ENCODE data around the gene ATG14.
"Not testable (repeated sequence)": the region's sequence is repeated elsewhere in the genome, so short reads cannot be mapped to it uniquely, and the experiment has no call there.

ATG14 gene

DNA sequence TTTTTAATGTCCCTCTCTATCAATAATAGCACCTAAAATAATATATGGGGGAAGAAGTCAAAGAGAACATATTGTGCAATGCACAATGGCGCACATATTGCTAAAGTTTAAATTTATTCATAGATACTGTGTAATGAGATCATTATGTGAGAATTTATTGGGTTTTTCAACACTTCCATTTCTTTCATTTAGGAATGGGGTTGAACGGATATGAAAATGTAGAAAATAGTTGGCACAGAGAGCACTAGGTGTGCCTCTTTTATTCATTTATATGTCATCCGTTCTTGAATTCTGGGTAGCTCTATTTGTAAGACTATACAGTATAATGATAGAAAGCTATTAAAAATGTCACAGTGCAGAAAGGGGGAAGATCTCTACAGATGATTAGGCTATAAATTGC, 63.9 kb downstream of the ATG14 start:
- DNase-seq, result no peak

DNA sequence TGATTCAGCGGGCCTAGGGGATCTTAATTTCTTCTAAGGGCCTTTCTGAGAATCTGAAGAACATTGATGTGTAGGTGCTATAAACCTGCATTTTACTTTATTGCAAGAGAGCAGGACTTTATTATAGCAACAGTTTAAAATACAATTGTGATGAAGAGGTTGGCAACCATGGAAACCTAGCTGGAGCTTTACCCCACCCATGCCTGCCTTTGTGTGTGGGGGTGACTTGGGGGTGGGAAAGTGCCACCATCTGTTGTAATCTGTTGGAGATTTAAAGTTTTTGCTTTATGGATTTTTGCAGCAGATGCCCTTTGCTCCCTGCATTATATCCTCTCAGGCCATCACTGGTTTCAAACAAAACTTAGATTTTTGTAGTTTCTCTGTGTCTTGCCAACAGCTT, 64.6 kb downstream of the ATG14 start:
- no peak for DNase-seq

DNA sequence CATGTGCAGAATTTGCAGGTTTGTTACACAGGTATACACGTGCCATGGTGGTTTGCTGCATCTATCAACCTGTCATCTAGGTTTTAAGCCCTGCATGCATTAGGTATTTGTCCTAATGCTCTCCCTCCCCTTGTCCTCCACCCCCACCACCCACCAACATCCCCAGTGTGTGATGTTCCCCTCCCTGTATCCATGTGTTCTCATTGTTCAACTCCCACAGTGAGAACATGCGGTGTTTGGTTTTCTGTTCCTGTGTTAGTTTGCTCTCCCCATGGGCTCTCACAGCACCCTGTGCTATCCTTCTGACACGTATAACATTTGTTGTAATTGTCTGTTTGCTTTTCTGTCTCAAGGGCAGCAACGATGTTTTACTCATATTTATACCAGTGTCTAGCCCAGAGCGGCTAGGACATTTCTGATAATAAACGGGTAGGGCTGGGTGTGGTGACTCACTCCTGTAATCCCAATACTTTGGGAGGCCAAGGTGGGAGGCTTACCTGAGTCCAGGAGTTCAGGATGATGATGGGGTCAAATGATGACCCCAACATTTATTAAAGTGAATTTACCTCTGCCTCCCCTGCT, 67.0 kb downstream of the ATG14 start:
- DNase-seq, result not testable (repeated sequence)

DNA sequence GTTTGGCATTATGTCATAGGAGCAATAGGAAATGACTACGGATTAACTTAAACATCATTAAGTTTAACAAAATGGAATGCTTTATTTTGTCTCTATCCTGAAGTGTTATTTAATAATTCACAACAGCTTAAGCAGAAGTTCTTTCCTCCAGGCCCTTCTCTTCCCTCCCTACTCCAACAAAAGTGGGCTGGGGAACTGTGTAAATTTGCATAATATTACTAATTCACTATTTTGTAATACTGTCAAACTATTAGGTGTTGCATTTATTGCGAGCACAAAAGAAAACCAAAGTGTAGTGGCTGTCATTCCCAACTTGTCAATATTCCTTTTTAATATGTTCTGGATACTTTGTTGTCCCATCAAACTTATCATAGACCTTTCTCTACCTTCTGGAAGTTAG, 69.8 kb downstream of the ATG14 start:
- DNase-seq, result no peak

DNA sequence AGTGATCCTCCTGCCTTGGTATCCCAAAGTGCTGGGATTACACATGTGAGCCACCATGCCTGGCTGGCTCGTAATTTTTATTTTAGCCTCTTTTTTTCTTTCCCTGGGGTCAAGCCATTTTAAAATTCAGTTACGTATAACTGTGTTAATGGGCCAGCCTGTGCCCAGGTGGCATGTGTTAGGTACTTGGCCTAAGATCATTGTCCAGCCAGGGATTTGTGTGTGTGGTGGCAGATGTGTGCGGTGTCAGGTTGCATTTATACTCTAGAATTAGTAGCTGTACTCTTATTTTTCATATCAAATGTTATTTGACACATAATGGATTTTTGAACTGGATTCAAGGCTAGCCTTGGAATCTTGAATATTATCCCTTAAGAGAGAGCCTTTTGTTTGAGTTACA, 71.1 kb downstream of the ATG14 start:
- DNase-seq, result no peak

DNA sequence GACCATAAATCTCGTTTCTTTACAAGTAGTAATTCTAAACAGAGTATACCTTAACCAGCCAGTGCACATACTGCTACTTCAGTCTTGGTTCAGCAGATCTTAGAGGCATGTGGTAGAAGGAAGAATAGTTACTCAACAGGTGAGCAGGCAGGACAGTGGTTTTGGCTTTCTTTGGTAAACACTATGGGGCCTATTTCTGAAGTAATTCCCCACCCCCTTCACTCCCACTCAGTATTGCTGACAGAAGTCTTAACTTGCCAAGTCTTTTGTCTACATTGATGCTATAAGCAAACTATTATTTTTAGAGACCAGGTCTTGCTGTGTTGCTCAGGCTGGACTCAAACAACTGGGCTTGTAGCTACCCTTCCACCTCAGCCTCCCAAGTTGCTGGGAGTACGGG, 71.9 kb downstream of the ATG14 start:
- DNase-seq, result no peak

DNA sequence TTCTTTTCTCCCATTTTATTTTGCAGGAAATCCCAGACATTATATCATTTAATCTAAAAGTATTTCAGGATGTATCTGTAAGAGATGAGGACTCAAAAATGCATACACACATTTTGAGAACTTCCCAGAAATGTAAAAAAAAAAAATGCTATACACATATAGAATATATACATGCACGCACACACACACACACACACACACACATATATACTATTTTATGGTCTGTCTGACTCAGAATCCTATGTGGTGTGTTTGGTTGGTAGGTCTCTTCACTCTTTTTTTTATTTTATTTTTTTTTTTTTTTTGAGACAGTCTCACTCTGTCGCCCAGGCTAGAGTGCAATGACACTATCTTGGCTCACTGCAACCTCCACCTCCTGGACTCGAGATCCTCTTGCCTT, 74.9 kb downstream of the ATG14 start:
- no peak for DNase-seq

DNA sequence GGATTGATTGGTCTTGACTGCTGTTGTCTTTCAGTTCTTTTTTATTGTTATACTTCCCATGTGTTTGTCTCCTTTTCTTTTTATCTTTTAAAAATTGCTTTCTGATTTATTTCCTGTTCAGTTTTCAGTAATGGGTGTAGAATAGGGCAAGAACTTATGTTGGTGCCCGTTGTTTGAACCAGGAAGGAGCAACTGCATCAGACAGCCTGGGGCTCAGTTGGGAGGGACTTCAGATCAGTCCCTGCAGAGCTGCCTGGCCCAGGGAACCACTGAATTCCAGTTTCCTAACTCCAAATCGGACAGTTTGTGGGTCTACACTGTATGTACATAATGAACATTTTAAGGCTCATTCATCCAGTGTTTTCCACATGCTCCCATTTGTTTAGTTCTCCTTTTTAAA, 75.5 kb downstream of the ATG14 start:
- DNase-seq, result no peak

DNA sequence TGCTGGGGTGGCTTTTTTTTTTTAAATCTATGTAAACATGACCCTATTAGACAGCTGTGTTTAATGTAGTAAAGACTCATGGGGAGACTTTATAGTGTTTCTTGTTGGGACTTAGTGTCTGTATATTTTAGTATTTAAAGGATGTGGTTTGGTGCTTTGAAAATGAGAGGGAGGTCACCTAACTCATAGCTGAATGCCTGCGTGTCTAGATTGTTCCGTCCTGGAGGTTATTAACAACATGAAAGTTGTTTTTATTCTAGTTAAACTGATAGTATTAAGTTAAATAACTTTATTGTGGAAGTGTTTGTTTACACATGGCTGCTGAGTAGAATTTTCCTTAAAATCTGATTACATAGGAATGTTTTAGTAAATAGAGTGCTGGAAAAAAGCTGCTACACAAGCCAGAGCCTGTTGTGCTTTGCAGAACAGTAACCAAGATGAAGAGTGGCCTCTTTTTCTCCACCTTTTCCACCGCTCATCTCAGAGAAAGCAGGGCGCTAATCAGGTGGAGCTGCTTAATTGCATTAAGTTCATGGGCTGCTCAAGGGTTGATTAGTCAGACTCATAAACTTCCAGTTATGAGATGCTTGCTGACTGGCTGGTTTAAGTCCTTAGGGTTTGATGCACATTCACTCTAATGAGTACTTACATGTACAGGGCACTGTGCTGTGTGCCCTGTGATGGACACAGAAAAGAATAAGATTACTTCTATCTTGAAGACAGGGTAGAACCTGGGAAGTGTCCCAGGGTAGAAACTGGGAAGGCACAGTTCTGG, 77.7 kb downstream of the ATG14 start:
- no peak for DNase-seq

DNA sequence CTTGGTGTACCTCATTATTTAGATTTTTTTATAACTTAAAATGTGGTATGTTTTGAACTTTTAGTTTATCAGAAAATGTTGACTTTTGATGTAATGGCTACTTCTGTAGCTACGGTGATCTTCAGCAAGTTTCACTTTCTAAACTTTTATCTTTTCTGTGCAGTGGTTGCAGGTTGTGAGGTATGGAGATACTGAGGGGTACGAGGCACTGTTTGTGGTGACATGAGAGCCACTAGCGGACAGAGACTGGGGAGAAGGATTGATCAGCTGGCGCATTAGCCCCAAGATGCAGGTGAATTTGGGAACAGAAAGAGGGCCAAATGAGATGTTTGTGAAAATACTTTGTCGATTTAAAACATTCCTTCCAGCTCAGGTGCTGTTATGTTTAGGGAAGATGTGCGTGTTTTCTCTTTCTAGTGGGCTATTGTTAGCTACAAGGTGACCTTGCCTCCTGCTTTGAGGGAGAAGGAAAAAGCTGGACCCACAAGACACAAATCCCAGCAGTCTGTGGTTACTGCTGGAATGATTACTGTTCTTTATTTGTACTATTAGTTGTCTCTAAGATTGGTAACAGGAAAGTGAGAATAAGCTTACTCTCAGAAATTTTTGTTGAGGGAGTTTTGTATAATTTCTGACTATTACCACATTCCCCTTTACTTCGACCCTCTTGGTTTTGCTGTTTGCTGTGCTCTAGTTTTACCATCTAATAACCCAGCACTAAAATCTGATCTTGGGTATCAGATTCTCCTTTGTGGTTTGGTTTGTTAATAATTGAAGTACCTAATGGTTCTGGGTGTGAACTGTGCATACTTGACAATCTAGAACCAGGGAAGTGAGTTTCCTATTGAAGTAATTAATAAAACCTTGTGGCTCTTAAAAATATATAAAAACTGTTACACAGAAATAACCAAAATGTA, 78.7 kb downstream of the ATG14 start:
- DNase-seq, result no peak

DNA sequence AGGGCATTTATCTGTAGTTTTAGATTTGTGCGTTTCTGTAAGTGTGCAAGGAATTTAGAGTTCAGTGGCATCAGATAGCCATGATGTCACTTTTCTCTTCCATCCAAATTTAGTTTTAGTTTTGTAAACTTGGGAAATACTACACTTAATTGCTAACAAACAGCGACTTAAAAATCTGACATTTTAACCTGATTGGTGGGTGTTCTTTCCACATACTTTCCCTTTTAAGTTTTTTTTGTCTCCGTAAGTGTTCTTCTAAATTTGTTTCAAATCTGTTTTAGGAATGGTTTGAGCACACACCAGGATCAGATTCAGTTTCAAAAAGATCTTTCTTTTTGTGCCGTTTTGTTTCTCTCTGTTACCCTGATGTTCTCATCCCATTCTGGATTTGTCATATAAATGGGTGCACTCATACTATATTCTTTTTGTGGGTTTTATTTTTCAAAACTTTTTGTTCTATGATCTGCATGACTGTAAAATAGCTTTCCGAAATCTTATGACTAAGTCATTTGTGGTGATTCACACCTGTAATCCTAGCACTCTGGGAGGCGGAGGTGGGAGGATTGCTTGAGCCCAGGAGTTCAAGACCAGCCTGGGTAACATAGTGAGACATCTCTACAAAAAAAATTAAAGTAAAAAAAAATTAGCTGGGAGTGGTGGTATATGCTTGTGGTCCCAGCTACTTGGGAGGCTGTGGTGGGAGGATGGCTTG, 81.5 kb downstream of the ATG14 start:
- no peak for DNase-seq

DNA sequence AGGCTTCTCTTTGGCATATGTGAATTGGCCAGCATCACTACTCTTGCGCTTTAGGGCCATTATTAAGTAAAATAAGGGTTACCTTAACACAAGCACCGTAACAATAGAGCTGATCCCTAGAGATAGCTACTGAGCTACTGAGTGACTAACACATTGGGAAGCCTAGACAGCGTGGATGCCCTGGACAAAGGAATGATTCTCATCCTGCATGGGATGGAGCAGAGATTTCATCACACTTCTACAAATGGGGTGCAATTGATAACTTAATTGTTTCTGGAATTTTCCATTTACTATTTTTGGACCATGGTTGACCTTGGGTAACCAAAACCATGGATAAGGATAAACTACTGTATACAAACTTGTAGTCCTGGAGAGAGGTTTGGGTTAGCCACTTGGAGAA, 83.3 kb downstream of the ATG14 start:
- no peak for DNase-seq

DNA sequence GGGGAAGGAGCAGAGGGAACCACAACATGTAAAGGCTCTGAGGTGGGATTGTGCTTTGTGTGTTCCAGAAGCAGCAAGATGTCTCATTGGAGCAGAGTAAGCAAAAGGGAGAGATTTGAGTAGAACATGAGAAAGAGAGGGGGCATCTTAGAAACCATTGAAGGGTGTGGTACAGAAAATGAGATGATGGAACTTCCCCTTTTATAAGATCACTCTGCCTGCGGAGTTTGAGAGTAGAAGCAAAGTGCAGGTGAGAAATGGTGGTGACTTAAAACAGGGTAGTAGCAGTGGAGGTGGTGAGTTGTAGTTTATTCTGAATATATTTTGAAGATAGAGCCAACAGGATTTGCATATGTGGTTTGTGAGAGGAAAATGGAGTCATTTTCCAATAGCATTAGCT, 84.5 kb downstream of the ATG14 start:
- no peak for DNase-seq

DNA sequence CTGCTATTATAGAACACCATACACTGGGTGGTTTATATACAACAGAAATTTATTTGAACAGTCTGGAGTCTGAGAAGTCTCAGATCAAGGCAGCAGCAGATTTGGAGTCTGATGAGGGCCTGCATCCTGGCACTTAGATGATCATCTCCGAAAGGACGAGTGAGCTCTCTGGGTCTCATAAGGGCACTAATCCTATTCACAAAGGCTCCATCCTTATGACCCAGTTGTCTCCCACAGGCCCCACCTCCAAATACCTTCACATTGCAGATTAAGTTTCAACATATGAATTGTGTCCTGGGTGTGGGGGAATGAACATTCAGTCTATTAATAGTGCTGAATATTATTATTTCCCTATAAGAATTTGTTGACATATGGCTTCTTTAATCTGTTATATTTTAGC, 86.8 kb downstream of the ATG14 start:
- no peak for DNase-seq

DNA sequence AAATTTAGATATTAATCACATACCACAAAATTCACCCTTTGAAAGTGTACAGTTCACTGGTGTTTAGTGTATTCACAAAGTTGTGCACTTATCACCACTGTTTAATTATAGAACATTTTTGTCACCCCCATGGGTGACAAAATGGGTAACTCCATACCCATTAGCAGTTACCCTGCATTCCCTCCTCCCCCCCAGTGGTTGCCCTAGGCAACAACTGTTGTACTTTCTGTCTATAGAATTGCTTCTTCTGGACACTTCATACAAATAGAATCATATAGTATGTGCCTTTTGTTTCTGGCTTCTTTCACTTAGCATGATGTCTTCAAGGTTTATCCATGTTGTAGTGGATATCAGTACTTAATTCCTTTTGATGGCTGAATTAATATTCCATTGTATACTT, 87.7 kb downstream of the ATG14 start:
- no peak for DNase-seq

DNA sequence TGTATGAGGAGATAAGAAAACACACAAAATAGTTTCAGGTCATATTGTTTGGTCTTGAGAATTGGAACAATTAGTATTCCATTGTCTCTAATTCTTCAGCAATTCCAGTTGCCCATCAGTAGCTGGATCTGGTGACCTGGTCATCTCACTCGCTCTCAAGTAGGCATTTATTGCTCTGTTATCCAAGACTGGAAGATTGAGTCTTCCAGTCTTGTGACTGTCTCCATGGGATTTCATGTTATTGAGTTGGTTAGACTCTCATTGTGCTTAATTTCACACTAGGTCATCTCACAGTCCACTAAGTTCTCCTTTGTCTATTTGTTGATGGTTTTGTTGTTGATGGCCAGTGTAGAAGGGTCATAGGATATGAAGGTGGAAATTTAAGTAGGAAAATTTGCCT, 92.9 kb downstream of the ATG14 start:
- no peak for DNase-seq

DNA sequence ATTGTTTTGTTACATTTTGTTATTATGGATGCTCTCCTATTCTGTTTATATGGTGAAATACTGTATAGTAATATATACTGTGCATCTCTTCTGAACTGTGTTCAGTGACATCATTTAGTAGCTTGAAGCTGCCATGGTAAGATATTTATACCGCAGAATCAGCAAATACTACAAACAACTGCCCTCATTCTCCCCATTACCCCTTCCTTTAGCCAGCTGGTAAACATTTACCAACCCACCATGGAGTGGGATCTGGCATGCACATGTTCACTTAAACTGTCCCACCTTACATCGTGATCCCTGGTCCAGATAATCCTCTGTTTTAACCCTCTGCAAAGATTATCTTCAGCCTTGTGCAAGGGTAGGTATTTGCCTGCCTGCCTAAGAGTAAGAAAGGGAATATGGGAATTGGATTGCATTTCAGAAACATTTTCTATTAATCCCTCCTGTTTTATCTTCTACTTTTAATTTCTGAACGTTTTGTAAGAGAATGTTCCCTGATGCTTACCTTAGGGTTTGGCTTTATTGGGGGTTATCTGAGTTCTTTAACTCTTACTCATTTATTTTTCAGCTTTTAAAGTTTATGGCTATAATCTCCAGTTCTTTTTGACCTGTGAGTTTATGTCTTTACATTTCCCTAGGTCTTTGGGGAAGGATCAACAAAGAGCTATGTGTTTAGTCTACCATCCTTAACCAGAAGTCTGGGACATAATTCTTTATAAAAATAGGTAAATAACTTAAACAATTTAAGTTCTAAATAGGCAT, 93.9 kb downstream of the ATG14 start:
- no peak for DNase-seq

DNA sequence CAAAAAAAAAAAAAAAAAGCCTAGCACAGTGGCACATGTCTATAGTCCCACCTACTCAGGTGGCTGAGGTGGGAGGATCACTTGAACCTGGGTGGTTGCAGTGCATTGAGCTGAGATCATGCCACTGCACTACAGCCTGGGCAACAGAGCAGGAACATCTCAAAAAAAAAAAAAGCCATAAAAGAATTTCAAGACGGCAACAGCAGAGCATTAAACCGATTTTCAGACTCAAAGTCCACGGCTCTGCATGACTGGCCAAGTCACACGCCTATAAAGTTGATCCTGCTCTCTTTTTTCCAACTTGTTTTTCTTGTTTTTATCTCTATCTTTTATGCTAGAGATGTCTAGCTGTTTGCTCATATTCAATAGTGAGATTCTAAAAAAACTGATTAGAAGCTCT, 95.1 kb downstream of the ATG14 start:
- DNase-seq, result no peak
